H9 (cell line): ENCODE results near the gene MON2. TPM values are rescaled to one million over a fixed set of nuclear protein-coding genes. Genes with fewer than 3 reads are reported as not detected.

ENCODE experiments used
- DNase-seq: peaks from one replicate; pipeline ENCODE4 v3.0.0-alpha.2; 2017
- H2AFZ ChIP-seq: one replicate; pipeline ENCODE4 v1.6.1; 2013; ENCODE audit warnings: mild to moderate bottlenecking, low read length, control low read depth, moderate library complexity
- H2AK5ac ChIP-seq: 2 replicates; pipeline ENCODE4 v1.6.1; 2013; ENCODE audit warnings: low read length, control low read depth, mixed read lengths; ENCODE audit not compliant: insufficient read length
- H2BK120ac ChIP-seq: one replicate; pipeline ENCODE4 v1.6.1; 2013; ENCODE audit warnings: low read depth, mild to moderate bottlenecking, low read length, control low read depth, inconsistent platforms; ENCODE audit not compliant: poor library complexity, severe bottlenecking
- H2BK12ac ChIP-seq: 2 replicates; pipeline ENCODE4 v1.6.1; 2013; ENCODE audit warnings: low read length, control low read depth, mixed read lengths, low read depth; ENCODE audit not compliant: insufficient read length
- H2BK15ac ChIP-seq: 2 replicates; pipeline ENCODE4 v1.6.1; 2013; ENCODE audit warnings: low read depth, low read length, control low read depth
- H2BK20ac ChIP-seq: one replicate; pipeline ENCODE4 v1.6.1; 2013; ENCODE audit warnings: low read depth, mild to moderate bottlenecking, low read length, control low read depth, inconsistent platforms; ENCODE audit not compliant: poor library complexity, severe bottlenecking
- H2BK5ac ChIP-seq: 2 replicates; pipeline ENCODE4 v1.6.1; 2013; ENCODE audit warnings: low read length, control low read depth, mixed read lengths; ENCODE audit not compliant: insufficient read length
- H3K14ac ChIP-seq: 2 replicates; pipeline ENCODE4 v1.6.1; 2013; ENCODE audit warnings: low read length, control low read depth; ENCODE audit not compliant: insufficient read depth
- H3K18ac ChIP-seq: 2 replicates; pipeline ENCODE4 v1.6.1; 2013; ENCODE audit warnings: low read depth, mild to moderate bottlenecking, mixed read lengths, low read length, control low read depth; ENCODE audit not compliant: insufficient read length
- H3K23ac ChIP-seq: 2 replicates; pipeline ENCODE4 v1.6.1; 2013; ENCODE audit warnings: low read length, control low read depth, mixed read lengths, low read depth; ENCODE audit not compliant: insufficient read length
- H3K23me2 ChIP-seq: 2 replicates; pipeline ENCODE4 v1.6.1; 2013; ENCODE audit warnings: low read depth, mild to moderate bottlenecking, mixed read lengths, low read length, control low read depth; ENCODE audit not compliant: insufficient read length, poor library complexity, severe bottlenecking
- H3K27ac ChIP-seq: 2 replicates; pipeline ENCODE4 v1.5.1; 2013; ENCODE audit warnings: low read length, control low read depth, mixed read lengths, low read depth; ENCODE audit not compliant: insufficient read length
- H3K27me3 ChIP-seq: 2 replicates; pipeline ENCODE4 v1.6.1; 2013; ENCODE audit warnings: low read length, control low read depth, inconsistent platforms; ENCODE audit not compliant: insufficient read depth
- H3K4ac ChIP-seq: 2 replicates; pipeline ENCODE4 v1.6.1; 2013; ENCODE audit warnings: low read depth, mild to moderate bottlenecking, control low read depth, inconsistent platforms, low read length, moderate library complexity
- H3K4me1 ChIP-seq: 2 replicates; pipeline ENCODE4 v1.6.1; 2013; ENCODE audit warnings: low read length, control low read depth, inconsistent platforms; ENCODE audit not compliant: insufficient read depth
- H3K4me2 ChIP-seq: 2 replicates; pipeline ENCODE4 v1.6.1; 2013; ENCODE audit warnings: low read length, control low read depth, mixed read lengths; ENCODE audit not compliant: insufficient read length, insufficient read depth
- H3K56ac ChIP-seq: 2 replicates; pipeline ENCODE4 v1.6.1; 2013; ENCODE audit warnings: low read depth, mild to moderate bottlenecking, mixed read lengths, low read length, control low read depth; ENCODE audit not compliant: insufficient read length
- H3K79me1 ChIP-seq: 2 replicates; pipeline ENCODE4 v1.6.1; 2013; ENCODE audit warnings: low read depth, mild to moderate bottlenecking, moderate library complexity, low read length, control low read depth, inconsistent platforms; ENCODE audit not compliant: insufficient read depth, poor library complexity, severe bottlenecking
- H3K79me2 ChIP-seq: 2 replicates; pipeline ENCODE4 v1.6.1; 2013; ENCODE audit warnings: low read length, control low read depth, inconsistent platforms; ENCODE audit not compliant: insufficient read depth
- H3K9ac ChIP-seq: 2 replicates; pipeline ENCODE4 v1.6.1; 2013; ENCODE audit warnings: low read length, control low read depth, mixed read lengths; ENCODE audit not compliant: insufficient read length; ENCODE audit errors: extremely low read depth
- H3K9me3 ChIP-seq: one replicate; pipeline ENCODE4 v1.6.1; 2013; ENCODE audit warnings: low read depth, low read length, inconsistent platforms; ENCODE audit not compliant: control insufficient read depth
- H3T11ph ChIP-seq: one replicate; pipeline ENCODE4 v1.6.1; 2013; ENCODE audit warnings: mild to moderate bottlenecking, low read length, control low read depth, inconsistent platforms
- H4K20me1 ChIP-seq: one replicate; pipeline ENCODE4 v1.6.1; 2013; ENCODE audit not compliant: control insufficient read depth, insufficient read length, insufficient read depth
- H4K5ac ChIP-seq: 2 replicates; pipeline ENCODE4 v1.6.1; 2013; ENCODE audit warnings: low read depth, mild to moderate bottlenecking, mixed read lengths, low read length, control low read depth; ENCODE audit not compliant: insufficient read length
- H4K8ac ChIP-seq: replicated peaks from 2 replicates; pipeline ENCODE4 v1.6.1; 2013; ENCODE audit warnings: low read length, control low read depth, mixed read lengths, low read depth; ENCODE audit not compliant: insufficient read length
- H4K91ac ChIP-seq: 2 replicates; pipeline ENCODE4 v1.6.1; 2013; ENCODE audit warnings: low read depth, mild to moderate bottlenecking, moderate library complexity, mixed read lengths, low read length, control low read depth; ENCODE audit not compliant: insufficient read length
- H3K27ac Mint-ChIP-seq, 3 experiments: 2 replicates in 2 of 3; 3 replicates in 1 of 3; pipeline ENCODE4 v1.8.0; 2020 to 2021; ENCODE audit warnings: mixed read lengths in 3 of 3, mild to moderate bottlenecking in 1 of 3, moderate library complexity in 1 of 3
- H3K27me3 Mint-ChIP-seq: 2 replicates; pipeline ENCODE4 v1.8.0; 2021; ENCODE audit warnings: low read depth, mild to moderate bottlenecking, moderate library complexity, mixed read lengths
- H3K36me3 Mint-ChIP-seq, 3 experiments: 2 replicates in 2 of 3; 3 replicates in 1 of 3; pipeline ENCODE4 v1.8.0; 2020 to 2021; ENCODE audit warnings: low read depth in 3 of 3, mixed read lengths in 3 of 3; ENCODE audit not compliant: insufficient read depth in 1 of 3
- H3K4me1 Mint-ChIP-seq, 2 experiments: 2 replicates each; pipeline ENCODE4 v1.8.0; 2020; ENCODE audit warnings: mixed read lengths in 2 of 2
- H3K4me3 Mint-ChIP-seq, 2 experiments: 2 replicates in 1 of 2; 3 replicates in 1 of 2; pipeline ENCODE4 v1.8.0; 2020 to 2021; ENCODE audit warnings: mild to moderate bottlenecking in 2 of 2, mixed read lengths in 2 of 2, moderate library complexity in 1 of 2
- H3K9me3 Mint-ChIP-seq, 2 experiments: 2 replicates in 1 of 2; 3 replicates in 1 of 2; pipeline ENCODE4 v1.8.0; 2020; ENCODE audit warnings: mild to moderate bottlenecking in 2 of 2, mixed read lengths in 2 of 2, moderate library complexity in 1 of 2
- CTCF ChIP-seq: fragments of 200-600 bp; sonication (generic); conservative IDR thresholded peaks from 3 replicates; pipeline ENCODE4 v1.8.0; 2021; ENCODE audit warnings: antibody characterized with exemption, mild to moderate bottlenecking
- WGBS: extraction: QIAGEN DNeasy Blood & Tissue Kit; methylation state at CpG from one replicate; pipeline ENCODE4 v1.1.7; 2013; ENCODE audit warnings: missing lambda C conversion rate, low lambda C conversion rate, mixed read lengths; ENCODE audit not compliant: insufficient read length; ENCODE audit errors: extremely low coverage; 5-methylcytosine and 5-hydroxymethylcytosine counted together
- total RNA-seq: library from RNA; stranded (reverse); gene quantifications from 2 replicates; pipeline ENCODE4 v1.2.1, GENCODE V29; 2021

The MON2 gene
- total RNA-seq, 1 experiment from 2014 or later = 21.9 TPM

GRCh38 chr12:62517887-62518286 is 51.3 kb downstream of the MON2 start:
- no peak overlapping the region for H2BK12ac ChIP-seq
- H3K79me1 ChIP-seq = no peaks in the 10 kb centered on the region
- H3K79me2 ChIP-seq = no peaks in the 10 kb centered on the region
- H3K18ac ChIP-seq = no peak overlapping the region
- peaks cover 15 to 21% of the 10 kb centered on the region in 2 experiments for H3K9me3 Mint-ChIP-seq
- no CpG with 5 or more reads among the region's 2 CpGs for WGBS
- H3K56ac ChIP-seq = no peak overlapping the region
- no peaks in the 10 kb centered on the region for H3K4me1 ChIP-seq
- H2BK120ac ChIP-seq = no peak overlapping the region
- H3K23ac ChIP-seq = no peak overlapping the region
- no peak overlapping the region for H2AK5ac ChIP-seq
- no peak overlapping the region for H3K4me2 ChIP-seq
- no peak overlapping the region for H4K91ac ChIP-seq
- no peak overlapping the region for H2BK15ac ChIP-seq
- no peaks in the 10 kb centered on the region for H3K27me3 ChIP-seq
- no peak overlapping the region for H3K27ac Mint-ChIP-seq
- peaks cover 14 to 24% (median 22%) of the 10 kb centered on the region in 3 experiments for H3K36me3 Mint-ChIP-seq
- H3T11ph ChIP-seq = no peak overlapping the region
- H4K20me1 ChIP-seq = no peaks in the 10 kb centered on the region
- H3K4ac ChIP-seq = no peak overlapping the region
- H3K23me2 ChIP-seq = no peaks in the 10 kb centered on the region
- no peak overlapping the region for H3K4me3 Mint-ChIP-seq
- H3K9me3 ChIP-seq = no peaks in the 10 kb centered on the region
- H3K9ac ChIP-seq = no peak overlapping the region
- H4K5ac ChIP-seq = no peak overlapping the region
- no peak overlapping the region for H3K27ac ChIP-seq
- no peak overlapping the region for H2BK5ac ChIP-seq
- no peak overlapping the region for H4K8ac ChIP-seq
- peaks cover 1 to 2% of the 10 kb centered on the region in 2 experiments; a peak in 3 of 4 replicates for H3K4me1 Mint-ChIP-seq
- H3K14ac ChIP-seq = no peak overlapping the region
- H2BK20ac ChIP-seq = no peak overlapping the region
- no peak overlapping the region for H2AFZ ChIP-seq
- DNase-seq = no peak
- peaks cover 2% of the 10 kb centered on the region; the same call in 1 of the 2 replicates for H3K27me3 Mint-ChIP-seq
- no peak for TF ChIP-seq CTCF
